Measurements from ENCODE around the gene TAF13.

DNA sequence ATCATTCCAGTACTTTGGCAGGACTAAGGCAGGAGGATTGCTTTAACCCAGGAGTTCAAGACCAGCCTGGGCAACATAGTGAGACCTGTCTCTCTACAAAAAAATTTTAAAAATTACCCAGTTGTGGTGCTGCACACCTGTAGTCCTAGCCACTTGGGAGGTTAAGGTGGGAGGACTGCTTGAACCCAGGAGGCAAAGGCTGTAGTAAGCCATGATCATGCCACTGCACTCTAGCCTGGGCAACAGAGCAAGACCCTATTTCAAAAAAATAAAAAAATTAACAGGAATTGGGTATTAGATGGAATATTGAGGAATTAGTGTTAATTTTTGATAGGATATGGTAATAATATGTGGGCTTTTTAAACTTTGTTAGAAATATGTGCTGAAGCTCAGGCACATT lies 16.8 kb downstream of the TAF13 start:
- TF ChIP-seq, protein P1, sequence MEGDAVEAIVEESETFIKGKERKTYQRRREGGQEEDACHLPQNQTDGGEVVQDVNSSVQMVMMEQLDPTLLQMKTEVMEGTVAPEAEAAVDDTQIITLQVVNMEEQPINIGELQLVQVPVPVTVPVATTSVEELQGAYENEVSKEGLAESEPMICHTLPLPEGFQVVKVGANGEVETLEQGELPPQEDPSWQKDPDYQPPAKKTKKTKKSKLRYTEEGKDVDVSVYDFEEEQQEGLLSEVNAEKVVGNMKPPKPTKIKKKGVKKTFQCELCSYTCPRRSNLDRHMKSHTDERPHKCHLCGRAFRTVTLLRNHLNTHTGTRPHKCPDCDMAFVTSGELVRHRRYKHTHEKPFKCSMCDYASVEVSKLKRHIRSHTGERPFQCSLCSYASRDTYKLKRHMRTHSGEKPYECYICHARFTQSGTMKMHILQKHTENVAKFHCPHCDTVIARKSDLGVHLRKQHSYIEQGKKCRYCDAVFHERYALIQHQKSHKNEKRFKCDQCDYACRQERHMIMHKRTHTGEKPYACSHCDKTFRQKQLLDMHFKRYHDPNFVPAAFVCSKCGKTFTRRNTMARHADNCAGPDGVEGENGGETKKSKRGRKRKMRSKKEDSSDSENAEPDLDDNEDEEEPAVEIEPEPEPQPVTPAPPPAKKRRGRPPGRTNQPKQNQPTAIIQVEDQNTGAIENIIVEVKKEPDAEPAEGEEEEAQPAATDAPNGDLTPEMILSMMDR (IDR thresholded peaks at IDR 0.05), result no peak
- TF ChIP-seq EP300 (IDR thresholded peaks at IDR 0.05) (no peak), POLR2AphosphoS5 (IDR thresholded peaks at IDR 0.05) (no peak), POLR2A (IDR thresholded peaks at IDR 0.05) (no peak)
